HG03097 (cell line): Measurements from ENCODE around the gene JAM3.
A peak's percentile ranks its signal among the peaks of the same experiment; 100 is the strongest.
"Not testable (repeated sequence)": the region's sequence is repeated elsewhere in the genome, so short reads cannot be mapped to it uniquely, and the experiment has no call there.

Experiments
- ATAC-seq: cut with Tn5 transposase; IDR thresholded peaks from one replicate; pipeline ENCODE4 v1.9.1; 2021; ENCODE audit not compliant: unreplicated experiment, low FRiP score

JAM3 gene

GRCh38 chr11:134097166-134097565 is 28.3 kb downstream of the JAM3 start:
- ATAC-seq, result no peak

- ATAC-seq, result no peak
Measured at GRCh38 chr11:134098566-134099184, 29.8 kb downstream of the JAM3 start.

DNA sequence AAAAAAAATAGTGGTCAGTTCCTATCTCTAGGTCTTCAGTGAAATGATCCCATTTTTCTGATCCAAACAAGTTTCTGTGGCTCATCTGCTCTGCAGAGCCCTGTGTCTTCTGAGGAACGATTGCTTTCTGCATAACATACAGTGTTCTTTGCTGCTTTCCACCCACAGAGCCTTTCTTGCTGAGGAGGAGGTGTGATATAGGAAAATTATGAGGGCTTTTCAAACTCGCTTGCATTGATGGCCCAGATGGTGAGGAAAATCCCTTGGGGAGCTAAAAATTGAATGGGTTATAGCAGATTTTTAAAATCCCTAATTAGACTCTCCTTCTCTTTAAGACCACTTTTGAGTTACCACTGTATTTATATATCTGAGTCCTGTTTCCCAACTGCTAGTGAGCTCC is 31.3 kb downstream of the JAM3 start:
- no peak for ATAC-seq

GRCh38 chr11:134101282-134101681 is 32.4 kb downstream of the JAM3 start:
- no peak for ATAC-seq

DNA sequence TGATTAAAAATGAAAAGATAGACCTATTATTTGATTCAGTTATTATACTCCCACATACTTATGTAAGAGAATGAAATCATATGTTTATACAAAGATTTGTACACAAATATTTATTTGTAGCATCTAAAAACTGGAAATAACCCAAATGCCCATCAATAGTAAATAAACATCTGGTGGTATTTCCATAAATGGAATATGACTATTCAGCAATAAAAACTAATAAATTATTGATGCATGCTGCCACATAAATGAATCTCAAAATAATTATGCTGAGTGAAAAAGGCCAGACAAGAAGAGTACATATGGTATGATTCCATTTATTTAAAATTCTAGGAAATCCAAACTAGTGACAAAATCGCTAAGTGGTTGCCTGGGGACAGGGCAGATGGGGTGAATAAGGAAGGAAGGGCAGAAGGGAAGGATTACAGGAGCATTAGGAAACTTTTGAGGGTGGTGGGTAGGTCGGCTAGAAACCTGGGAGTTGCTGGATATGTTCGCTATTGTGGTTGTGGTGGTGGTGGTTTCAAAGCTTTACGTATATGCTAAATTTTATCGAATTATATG is 41.5 kb downstream of the JAM3 start:
- no peak for ATAC-seq

- ATAC-seq, result not testable (repeated sequence)
Measured at GRCh38 chr11:134113787-134114186, 44.9 kb downstream of the JAM3 start.

- no peak for ATAC-seq
Measured at GRCh38 chr11:134116210-134116609, 47.3 kb downstream of the JAM3 start.

DNA sequence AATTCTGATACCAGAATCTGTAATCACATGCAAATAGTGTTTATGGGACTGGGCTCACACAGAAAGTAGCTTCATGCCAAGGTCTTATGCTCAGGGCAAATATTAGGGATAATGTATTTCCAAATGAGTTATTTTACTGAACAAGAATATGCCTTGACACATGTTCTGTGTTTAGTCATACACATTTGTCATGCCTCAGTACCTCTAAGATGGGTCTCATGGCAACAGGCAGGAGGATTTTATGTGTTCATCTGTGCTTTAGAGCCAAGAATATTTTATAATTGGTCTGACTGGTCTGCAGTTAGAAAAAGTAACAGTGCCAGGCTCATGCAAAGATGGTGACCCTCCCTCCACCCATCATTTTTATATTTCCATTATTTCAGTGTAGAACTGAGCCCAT is 49.1 kb downstream of the JAM3 start:
- ATAC-seq, result no peak

DNA sequence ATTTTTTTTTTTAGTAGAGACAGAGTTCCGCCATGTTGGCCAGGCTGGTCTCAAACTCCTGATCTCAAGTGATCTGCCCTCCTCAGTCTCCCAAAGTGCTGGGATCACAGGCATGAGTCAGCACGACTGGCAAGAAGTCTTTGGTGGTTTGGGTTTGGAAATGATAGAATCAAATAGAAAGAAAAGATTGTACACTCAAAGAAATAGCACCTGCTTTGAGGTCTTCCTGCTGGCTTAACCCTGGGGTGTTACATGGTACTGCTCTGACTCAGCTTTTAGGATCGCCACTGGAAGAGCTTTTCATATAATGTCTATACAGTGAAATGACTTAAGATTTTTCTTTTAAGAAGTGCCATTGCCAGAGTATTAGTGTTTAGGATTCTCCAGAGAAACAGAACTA is 50.2 kb downstream of the JAM3 start:
- no peak for ATAC-seq

DNA sequence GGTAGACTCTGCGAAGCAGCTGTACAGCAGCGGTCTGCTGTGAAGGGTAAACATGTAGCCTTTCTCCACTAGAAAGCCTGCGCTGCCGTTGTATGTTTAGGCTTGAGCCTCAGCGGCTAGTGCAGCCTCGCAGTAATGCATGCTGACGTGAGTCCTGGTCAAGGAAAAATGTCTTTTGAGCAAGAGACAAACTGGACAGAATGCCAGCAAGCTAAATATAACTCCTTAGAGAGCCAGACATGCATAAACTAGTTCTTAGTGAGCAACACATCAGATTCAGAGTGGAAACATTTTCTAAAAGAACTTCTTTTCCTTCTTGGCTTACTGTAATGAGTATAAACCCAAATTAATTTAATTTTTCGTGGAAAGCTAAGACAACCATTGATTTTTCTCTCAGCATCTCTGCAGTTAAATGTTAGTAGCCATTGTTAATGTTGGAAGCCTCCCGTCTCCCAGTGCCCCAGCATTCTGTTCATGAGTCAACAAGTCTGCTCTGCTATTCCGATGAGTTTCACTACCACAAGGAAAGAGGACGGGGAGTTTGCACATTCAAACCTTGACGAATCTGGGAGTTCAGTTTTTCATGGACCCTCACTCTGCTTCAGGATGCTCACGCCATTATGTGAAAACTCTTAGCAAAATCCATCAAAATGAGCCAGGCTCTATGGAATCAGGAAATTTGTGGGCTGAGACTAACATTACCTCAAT is 51.4 kb downstream of the JAM3 start:
- no peak for ATAC-seq

DNA sequence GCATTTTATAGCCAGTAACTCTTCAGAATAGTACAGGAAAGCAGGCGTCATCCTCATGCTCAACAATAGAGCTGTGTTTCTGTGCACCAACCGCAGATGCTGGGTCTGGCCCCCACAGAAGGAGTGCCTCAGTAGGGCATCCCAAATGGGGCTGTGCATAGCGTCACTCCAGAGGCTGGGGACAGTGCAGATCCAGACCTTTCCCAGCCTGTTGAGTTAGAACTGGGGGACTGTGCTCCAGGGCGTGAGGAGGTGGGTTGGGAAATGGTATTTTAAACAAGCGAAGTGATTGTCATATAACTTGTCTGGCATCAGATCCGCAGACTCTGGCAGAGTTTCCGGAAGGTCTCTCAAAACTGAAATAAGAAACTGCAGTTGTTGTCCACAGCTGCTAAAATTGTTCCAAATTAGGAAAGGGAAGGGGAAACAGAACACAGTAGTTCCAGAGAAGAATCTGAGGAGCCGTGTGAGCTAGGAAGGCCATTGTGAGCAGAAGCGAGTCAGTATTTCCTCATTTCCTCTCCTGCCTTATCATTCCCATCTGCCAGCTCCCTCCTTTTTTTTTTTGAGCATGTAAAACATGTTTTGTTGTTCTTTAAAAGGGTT is 52.2 kb downstream of the JAM3 start:
- no peak for ATAC-seq

DNA sequence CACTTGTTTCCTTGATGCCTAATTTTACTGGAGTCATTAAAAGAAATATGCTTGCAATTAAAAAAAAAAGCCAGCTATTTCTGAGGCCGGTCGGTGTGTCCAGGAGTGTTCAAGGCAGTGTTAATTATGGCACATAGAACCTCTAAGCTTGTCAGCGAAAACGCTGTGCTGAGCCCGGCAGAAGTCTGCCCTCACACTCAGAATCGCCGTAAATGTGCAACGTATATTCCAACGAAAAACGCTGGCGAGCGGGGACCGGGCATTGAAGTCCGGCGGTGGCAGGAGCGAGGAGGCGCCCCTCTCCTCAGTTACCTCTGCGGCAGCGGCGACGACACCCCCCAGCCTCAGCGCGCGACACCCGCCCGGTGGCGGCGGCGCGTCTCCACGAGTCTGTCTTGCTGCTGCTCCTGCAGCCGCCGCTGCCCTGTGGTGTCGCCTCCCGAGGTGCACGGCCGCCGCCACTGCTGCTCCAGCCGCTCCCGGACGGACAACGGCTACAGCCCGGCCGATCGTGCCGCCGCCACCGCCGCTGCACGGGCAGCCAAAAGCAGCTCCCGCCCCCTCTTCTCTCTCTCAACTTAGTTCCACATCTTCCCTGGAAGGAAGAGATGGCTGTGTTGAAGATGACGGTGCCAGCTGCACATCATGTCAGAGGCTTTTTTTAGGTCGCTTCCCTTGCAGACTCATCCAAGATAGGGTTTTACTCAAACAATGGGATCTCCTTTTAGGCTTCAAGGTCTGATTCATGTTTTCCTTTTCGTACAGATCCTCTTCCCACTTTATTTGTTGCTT is 56.0 kb downstream of the JAM3 start:
- no peak for ATAC-seq

DNA sequence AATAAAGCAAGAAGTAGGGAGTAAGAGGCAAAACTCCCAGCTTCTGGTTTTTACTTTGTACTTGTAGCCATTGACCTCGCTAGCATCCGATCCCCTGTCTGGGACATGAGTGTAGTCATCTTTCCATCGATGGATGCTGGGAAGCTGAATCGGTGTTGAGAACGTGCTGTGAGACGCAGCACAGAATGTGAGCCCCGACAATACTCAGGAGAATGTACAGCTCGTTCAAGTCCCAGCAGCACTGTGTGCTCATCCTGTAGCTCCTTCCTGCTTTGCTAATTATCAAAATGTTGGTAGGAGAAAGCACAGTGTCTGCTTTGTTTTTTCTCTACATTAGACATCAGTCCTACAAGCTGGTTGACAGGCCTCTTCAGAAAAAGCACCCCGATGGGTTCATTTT is 56.6 kb downstream of the JAM3 start:
- ATAC-seq, result no peak

GRCh38 chr11:134126217-134126822 is 57.4 kb downstream of the JAM3 start:
- ATAC-seq, result no peak

- ATAC-seq, result no peak
Measured at GRCh38 chr11:134131628-134132244, 62.9 kb downstream of the JAM3 start.

DNA sequence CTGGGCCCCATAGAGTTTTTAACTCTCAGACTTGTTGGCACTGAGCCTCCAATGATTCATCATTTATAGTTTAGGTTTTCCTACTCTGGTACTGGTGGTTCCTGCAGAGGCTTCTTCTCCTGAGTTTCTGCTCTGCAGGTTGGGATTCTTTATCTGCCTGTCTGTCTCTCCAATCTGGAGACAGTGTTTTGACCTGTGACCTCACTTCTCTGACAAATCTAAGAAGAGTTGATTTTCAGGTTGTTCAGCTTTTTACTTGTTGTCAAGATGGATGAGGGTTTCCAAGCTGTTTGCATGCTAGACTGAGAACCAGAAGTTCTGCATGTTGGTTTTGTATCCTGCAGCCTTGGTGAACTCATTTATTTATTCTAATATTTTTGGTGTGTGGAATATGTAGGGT is 63.9 kb downstream of the JAM3 start:
- ATAC-seq, result no peak

- ATAC-seq, result no peak
Measured at GRCh38 chr11:134134167-134134566, 65.3 kb downstream of the JAM3 start.

DNA sequence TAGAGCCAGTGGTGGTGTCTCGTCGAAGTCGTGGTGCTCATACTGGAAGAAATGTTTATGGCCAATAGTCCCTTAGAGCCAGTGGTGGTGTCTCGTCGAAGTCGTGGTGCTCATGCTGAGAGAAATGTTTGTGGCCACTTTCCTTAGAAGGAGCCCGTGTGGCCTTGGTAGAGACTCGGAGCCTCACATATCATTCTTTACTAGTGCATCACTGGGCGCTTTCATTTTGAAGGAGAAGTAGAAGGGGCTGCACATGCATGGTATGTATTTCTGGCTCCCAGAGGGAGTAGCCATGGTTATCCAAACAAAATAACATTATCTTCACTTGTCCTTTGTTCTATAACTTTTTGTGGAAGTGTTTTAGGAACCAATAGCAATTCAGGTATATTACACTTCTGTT is 69.5 kb downstream of the JAM3 start:
- no peak for ATAC-seq

DNA sequence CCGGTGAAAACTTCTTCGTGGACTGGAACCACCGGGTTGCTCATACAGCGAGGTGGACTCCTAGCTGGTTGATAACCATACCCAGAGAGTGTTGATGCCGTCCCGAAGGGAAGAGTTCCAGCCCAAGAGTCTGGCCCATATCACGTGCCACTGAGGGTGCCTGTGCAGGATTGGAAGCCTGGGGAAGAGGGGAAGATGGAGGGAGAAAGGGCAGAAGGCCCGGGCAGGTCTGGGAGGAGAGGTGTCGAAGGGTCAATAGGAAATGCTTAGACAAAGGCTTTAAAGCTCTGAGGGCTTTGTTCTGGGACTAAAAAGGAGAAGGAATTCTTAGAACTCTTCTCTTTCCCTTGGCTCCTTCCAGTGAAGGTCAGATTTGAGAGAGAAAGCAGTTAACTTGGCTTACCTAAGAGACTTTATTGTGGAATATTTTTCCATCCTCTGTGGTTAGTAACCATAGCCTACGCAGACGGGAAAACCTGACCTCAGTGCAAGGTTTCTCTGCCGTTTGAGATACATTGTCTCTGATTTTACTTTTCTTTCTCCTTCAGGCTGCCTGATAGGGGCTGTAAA is 70.5 kb downstream of the JAM3 start:
- no peak for ATAC-seq

- ATAC-seq, result peak; percentile 81
Measured at GRCh38 chr11:134139873-134140331, 71.0 kb downstream of the JAM3 start.
